Iris pigment epithelial cell (primary cell): ENCODE data around the gene CALCA.
A peak's percentile ranks its signal among the peaks of the same experiment; 100 is the strongest.
"Not testable (repeated sequence)": the region's sequence is repeated elsewhere in the genome, so short reads cannot be mapped to it uniquely, and the experiment has no call there.

ENCODE experiments used
- DNase-seq: peaks from one replicate; pipeline ENCODE4 v3.0.0-alpha.2; 2011; ENCODE audit warnings: low read depth

CALCA gene

GRCh38 chr11:14971865-14972580 lies at the start of gene CALCA:
CALCA (minus strand) TSS chr11:14972351; CDS start chr11:14971192, 1,159 bp downstream.
- DNase-seq, result no peak

- no peak for DNase-seq
These were observed 44.0 kb upstream of the CALCA start for GRCh38 chr11:15016200-15016599.

- no peak for DNase-seq
These were observed 39.7 kb upstream of the CALCA start for GRCh38 chr11:15011776-15012345.

GRCh38 chr11:15010865-15011264 lies 38.7 kb upstream of the CALCA start:
- no peak for DNase-seq

GRCh38 chr11:15006139-15006759 lies 34.1 kb upstream of the CALCA start:
- peak; percentile 65 for DNase-seq

- DNase-seq, result not testable (repeated sequence)
These were observed 16.0 kb upstream of the CALCA start for GRCh38 chr11:14988133-14988532.

- no peak for DNase-seq
These were observed 9.4 kb upstream of the CALCA start for GRCh38 chr11:14981507-14981906.

GRCh38 chr11:14980854-14981253 lies 8.7 kb upstream of the CALCA start:
- DNase-seq, result peak; percentile 53

- DNase-seq, result no peak
These were observed 5.1 kb upstream of the CALCA start for GRCh38 chr11:14977101-14977880.

GRCh38 chr11:14975252-14975587 lies 3.1 kb upstream of the CALCA start:
- DNase-seq, result no peak

- DNase-seq, result peak; percentile 46
These were observed 2.5 kb upstream of the CALCA start for GRCh38 chr11:14974515-14975251.

- peak; percentile 7 for DNase-seq
These were observed 1.7 kb upstream of the CALCA start for GRCh38 chr11:14973621-14974514.

GRCh38 chr11:14972581-14973495 lies 687 bp upstream of the CALCA start:
- DNase-seq, result no peak

GRCh38 chr11:14969901-14970323 lies 2.2 kb downstream of the CALCA start:
- peak; percentile 17 for DNase-seq

GRCh38 chr11:14967581-14968243 lies 4.4 kb downstream of the CALCA start:
- DNase-seq, result no peak

- DNase-seq, result no peak
These were observed 16.0 kb downstream of the CALCA start for GRCh38 chr11:14956111-14956510.

- no peak for DNase-seq
These were observed 17.6 kb downstream of the CALCA start for GRCh38 chr11:14954581-14954980.

GRCh38 chr11:14953904-14954303 lies 18.2 kb downstream of the CALCA start:
- no peak for DNase-seq

- DNase-seq, result no peak
These were observed 22.6 kb downstream of the CALCA start for GRCh38 chr11:14949437-14950147.
